ENCODE data around the gene SH3PXD2B. TPM values are rescaled to one million over a fixed set of nuclear protein-coding genes. Genes with fewer than 3 reads are reported as not detected.
"Not testable (repeated sequence)": the region's sequence is repeated elsewhere in the genome, so short reads cannot be mapped to it uniquely, and the experiment has no call there.

SH3PXD2B gene
- total RNA-seq, 2 donors from 2014 or later, result 12.2 to 13.2 TPM

GRCh38 chr5:172410160-172410559 lies 44.2 kb downstream of the SH3PXD2B start:
- H3K36me3 ChIP-seq, result no peaks in the 10 kb centered on the region
- no peak overlapping the region for H3K27ac ChIP-seq
- DNase-seq, result no peak
- intact Hi-C loops (cut with DNase I), result no loop called here
- no peak overlapping the region for H3K4me3 ChIP-seq
- no peaks in the 10 kb centered on the region for H3K4me1 ChIP-seq
- H3K9ac ChIP-seq (ENCODE audit: low read depth in 2 of 2, low read length in 2 of 2), result no peak overlapping the region
- H3K9me3 ChIP-seq, result no peaks in the 10 kb centered on the region
- TF ChIP-seq CTCF (IDR thresholded peaks at IDR 0.05), result no peak
- H3K27me3 ChIP-seq, result no peaks in the 10 kb centered on the region

GRCh38 chr5:172409477-172409876 lies 44.8 kb downstream of the SH3PXD2B start:
- H3K36me3 ChIP-seq; H3K27ac ChIP-seq; H3K9me3 ChIP-seq; intact Hi-C loops (cut with DNase I); DNase-seq; H3K9ac ChIP-seq (ENCODE audit: low read depth in 2 of 2, low read length in 2 of 2); H3K4me3 ChIP-seq; H3K27me3 ChIP-seq; H3K4me1 ChIP-seq: not testable (repeated sequence)

- H3K4me1 ChIP-seq, result no peaks in the 10 kb centered on the region
Observed at GRCh38 chr5:172407822-172408221, 46.5 kb downstream of the SH3PXD2B start.

GRCh38 chr5:172407241-172407691 lies 47.1 kb downstream of the SH3PXD2B start:
- DNase-seq, result no peak
- no peak for TF ChIP-seq CTCF (IDR thresholded peaks at IDR 0.05)
- no peaks in the 10 kb centered on the region for H3K4me1 ChIP-seq
- H3K36me3 ChIP-seq, result no peaks in the 10 kb centered on the region
- no peak overlapping the region for H3K27ac ChIP-seq
- no peaks in the 10 kb centered on the region for H3K27me3 ChIP-seq
- intact Hi-C loops (cut with DNase I), result no loop called here
- H3K9ac ChIP-seq (ENCODE audit: low read depth in 2 of 2, low read length in 2 of 2), result no peak overlapping the region
- H3K9me3 ChIP-seq, result no peaks in the 10 kb centered on the region
- H3K4me3 ChIP-seq, result no peak overlapping the region

More at GRCh38 chr5:172407822-172408221, 46.5 kb downstream of the SH3PXD2B start:
- H3K9me3 ChIP-seq, result no peaks in the 10 kb centered on the region
- no peak for DNase-seq
- H3K27me3 ChIP-seq, result no peaks in the 10 kb centered on the region
- H3K9ac ChIP-seq (ENCODE audit: low read depth in 2 of 2, low read length in 2 of 2), result no peak overlapping the region
- no peaks in the 10 kb centered on the region for H3K36me3 ChIP-seq
- no peak overlapping the region for H3K4me3 ChIP-seq
- TF ChIP-seq CTCF (IDR thresholded peaks at IDR 0.05), result no peak
- intact Hi-C loops (cut with DNase I), result no loop called here
- no peak overlapping the region for H3K27ac ChIP-seq

GRCh38 chr5:172405226-172406107 lies 48.9 kb downstream of the SH3PXD2B start:
- Histone ChIP-seq H3K9me3 (no peaks in the 10 kb centered on the region), H3K27me3 (no peaks in the 10 kb centered on the region), H3K27ac (no peak overlapping the region), H3K4me3 (no peak overlapping the region), H3K4me1 (no peaks in the 10 kb centered on the region), H3K9ac (ENCODE audit: low read depth in 2 of 2, low read length in 2 of 2) (no peak overlapping the region), H3K36me3 (no peaks in the 10 kb centered on the region)
- no peak for DNase-seq
- intact Hi-C loops (cut with DNase I), result no loop called here
- no peak for TF ChIP-seq CTCF (IDR thresholded peaks at IDR 0.05)

- Histone ChIP-seq H3K4me3 (no peak overlapping the region), H3K4me1 (no peaks in the 10 kb centered on the region), H3K9ac (ENCODE audit: low read depth in 2 of 2, low read length in 2 of 2) (no peak overlapping the region), H3K27ac (no peak overlapping the region), H3K36me3 (no peaks in the 10 kb centered on the region), H3K27me3 (no peaks in the 10 kb centered on the region), H3K9me3 (no peaks in the 10 kb centered on the region)
- TF ChIP-seq CTCF (IDR thresholded peaks at IDR 0.05), result no peak
- intact Hi-C loops (cut with DNase I), result no loop called here
- DNase-seq, result no peak
Observed at GRCh38 chr5:172404746-172405145, 49.6 kb downstream of the SH3PXD2B start.
